HEK293T (cell line): ENCODE data around the gene FHOD3.

Source experiments
- FOXA1 ChIP-seq: fragments of 450-650 bp; IDR thresholded peaks from 2 replicates; pipeline ENCODE4 v1.6.1; 2016; ENCODE audit warnings: mild to moderate bottlenecking
- FOXK2 ChIP-seq: fragments of 450-650 bp; IDR thresholded peaks from 2 replicates; pipeline ENCODE4 v1.6.1; 2016; ENCODE audit warnings: mild to moderate bottlenecking
- NFRKB ChIP-seq: fragments of 450-650 bp; IDR thresholded peaks from 2 replicates; pipeline ENCODE4 v1.6.1; 2016; ENCODE audit warnings: mild to moderate bottlenecking, moderate library complexity
- TARDBP ChIP-seq: fragments of 450-650 bp; IDR thresholded peaks from 2 replicates; pipeline ENCODE4 v1.6.1; 2016
- ZNF384 ChIP-seq: fragments of 450-650 bp; IDR thresholded peaks from 2 replicates; pipeline ENCODE4 v1.6.1; 2016

- no peak for TF ChIP-seq NFRKB
- no peak for TF ChIP-seq FOXA1
- no peak for TF ChIP-seq FOXK2
- no peak for TF ChIP-seq ZNF384
- TF ChIP-seq TARDBP = no peak
Measured at GRCh38 chr18:36735130-36735529, 437.6 kb downstream of the FHOD3 start.
